Activated naive CD4-positive, alpha-beta T cell treated with anti-CD3 and anti-CD28 coated beads for 36 hours (primary cell): ENCODE measurements around the gene CNTN4. TPM values are rescaled to one million over a fixed set of nuclear protein-coding genes. Genes with fewer than 3 reads are reported as not detected.
"Not testable (repeated sequence)": the region's sequence is repeated elsewhere in the genome, so short reads cannot be mapped to it uniquely, and the experiment has no call there.

Source experiments
- CTCF ChIA-PET: fragments of 350-600 bp; sonication (Branson Sonifier 250); formaldehyde crosslinking; loops from one replicate; lab custom pipeline; 2021; ENCODE audit warnings: antibody characterized with exemption; lab: Charles Lee
- DNase-seq: peaks from one replicate; pipeline ENCODE4 v3.0.0-alpha.2; 2020
- H3K27ac Mint-ChIP-seq: one replicate; pipeline ENCODE4 v1.8.0; 2021; ENCODE audit warnings: mild to moderate bottlenecking, mixed read lengths
- H3K27me3 Mint-ChIP-seq: one replicate; pipeline ENCODE4 v1.8.0; 2021; ENCODE audit warnings: low read depth, mixed read lengths
- H3K36me3 Mint-ChIP-seq: one replicate; pipeline ENCODE4 v1.8.0; 2021; ENCODE audit warnings: low read depth, mixed read lengths
- H3K4me1 Mint-ChIP-seq: one replicate; pipeline ENCODE4 v1.8.0; 2021; ENCODE audit warnings: low read depth, mixed read lengths
- H3K4me3 Mint-ChIP-seq: one replicate; pipeline ENCODE4 v1.8.0; 2021; ENCODE audit warnings: mild to moderate bottlenecking, moderate library complexity, mixed read lengths
- H3K9me3 Mint-ChIP-seq: one replicate; pipeline ENCODE4 v1.8.0; 2021; ENCODE audit warnings: mixed read lengths
- intact Hi-C: fragments of 100-400 bp; cut with micrococcal nuclease; formaldehyde crosslinking; loops from one replicate; pipeline ENCODE4 v1.15.1; 2023
- total RNA-seq, 2 experiments: library from RNA; stranded (reverse); gene quantifications; one replicate each; pipeline ENCODE4 v1.2.3, GENCODE V29; 2021

Gene CNTN4
- total RNA-seq, 2 experiments from 2014 or later: not detected

GRCh38 chr3:2908693-2909351, 810.2 kb downstream of the CNTN4 start:
- H3K27me3 Mint-ChIP-seq: no peaks in the 10 kb centered on the region
- H3K9me3 Mint-ChIP-seq: no peaks in the 10 kb centered on the region
- H3K4me3 Mint-ChIP-seq: no peak overlapping the region
- intact Hi-C loops: no loop called here
- CTCF ChIA-PET: no interaction called here
- H3K36me3 Mint-ChIP-seq: no peaks in the 10 kb centered on the region
- DNase-seq: no peak
- H3K27ac Mint-ChIP-seq: no peak overlapping the region
- no peaks in the 10 kb centered on the region for H3K4me1 Mint-ChIP-seq

- DNase-seq: no peak
- Mint-ChIP-seq H3K4me1 (no peaks in the 10 kb centered on the region), H3K27ac (no peak overlapping the region), H3K27me3 (no peaks in the 10 kb centered on the region), H3K4me3 (no peak overlapping the region), H3K9me3 (peaks cover 3% of the 10 kb centered on the region), H3K36me3 (no peaks in the 10 kb centered on the region)
- intact Hi-C loops: no loop called here
- CTCF ChIA-PET: no interaction called here
Observed at GRCh38 chr3:2910997-2911396, 812.3 kb downstream of the CNTN4 start.

DNA sequence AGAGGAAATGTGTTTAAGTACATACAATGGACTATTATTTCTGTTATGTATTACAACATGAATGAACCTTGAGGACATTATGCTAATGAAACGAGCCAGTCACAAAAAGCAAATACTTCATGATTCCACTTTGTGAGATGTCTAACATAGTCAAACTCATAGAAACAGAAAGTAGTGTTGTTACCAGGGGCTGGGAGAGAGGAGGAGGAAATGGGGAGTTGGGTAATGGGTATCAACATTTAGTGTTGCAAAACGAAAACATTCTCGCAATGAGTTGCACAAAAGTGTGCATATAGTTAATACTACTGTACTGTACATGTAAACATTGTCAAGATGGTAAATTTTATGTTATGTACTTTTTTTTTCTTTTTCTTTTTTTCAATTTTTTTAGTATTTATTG, 817.2 kb downstream of the CNTN4 start:
- CTCF ChIA-PET: no interaction called here
- Mint-ChIP-seq H3K27ac (no peak overlapping the region), H3K4me3 (no peak overlapping the region), H3K4me1 (no peaks in the 10 kb centered on the region), H3K36me3 (no peaks in the 10 kb centered on the region), H3K27me3 (no peaks in the 10 kb centered on the region), H3K9me3 (peaks cover 3% of the 10 kb centered on the region)
- intact Hi-C loops: no loop called here
- DNase-seq: no peak

DNA sequence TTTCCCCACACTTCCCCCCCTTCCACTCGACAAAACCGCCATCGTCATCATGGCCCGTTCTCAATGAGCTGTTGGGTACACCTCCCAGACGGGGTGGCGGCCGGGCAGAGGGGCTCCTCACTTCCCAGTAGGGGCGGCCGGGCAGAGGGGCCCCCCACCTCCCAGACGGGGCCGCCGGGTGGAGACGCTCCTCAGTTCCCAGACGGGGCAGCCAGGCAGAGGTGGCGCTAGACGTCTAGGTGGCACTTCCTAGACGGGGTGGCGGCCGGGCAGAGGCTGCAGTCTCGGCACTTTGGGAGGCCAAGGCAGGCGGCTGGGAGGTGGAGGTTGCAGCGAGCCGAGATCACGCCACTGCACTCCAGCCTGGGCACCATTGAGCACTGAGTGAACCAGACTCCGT, 818.0 kb downstream of the CNTN4 start:
- H3K27ac Mint-ChIP-seq, intact Hi-C loops, H3K4me3 Mint-ChIP-seq, H3K36me3 Mint-ChIP-seq, DNase-seq, H3K4me1 Mint-ChIP-seq, H3K27me3 Mint-ChIP-seq, H3K9me3 Mint-ChIP-seq, CTCF ChIA-PET: not testable (repeated sequence)

- no peaks in the 10 kb centered on the region for H3K36me3 Mint-ChIP-seq
- no peak overlapping the region for H3K27ac Mint-ChIP-seq
- CTCF ChIA-PET: interaction anchor here (0.5 kb wide), 1 partner anchor 145 kb away, joined by 3 read pairs; no protein-coding TSS in a partner anchor
- DNase-seq: no peak
- H3K4me1 Mint-ChIP-seq: no peaks in the 10 kb centered on the region
- peaks cover 3% of the 10 kb centered on the region for H3K9me3 Mint-ChIP-seq
- no peak overlapping the region for H3K4me3 Mint-ChIP-seq
- intact Hi-C loops: loop anchor here (1.0 to 10.0 kb wide), 2 partner anchors 155 to 1835 kb away; no protein-coding TSS in a partner anchor
- no peaks in the 10 kb centered on the region for H3K27me3 Mint-ChIP-seq
Observed at GRCh38 chr3:2920103-2920502, 821.4 kb downstream of the CNTN4 start.

DNA sequence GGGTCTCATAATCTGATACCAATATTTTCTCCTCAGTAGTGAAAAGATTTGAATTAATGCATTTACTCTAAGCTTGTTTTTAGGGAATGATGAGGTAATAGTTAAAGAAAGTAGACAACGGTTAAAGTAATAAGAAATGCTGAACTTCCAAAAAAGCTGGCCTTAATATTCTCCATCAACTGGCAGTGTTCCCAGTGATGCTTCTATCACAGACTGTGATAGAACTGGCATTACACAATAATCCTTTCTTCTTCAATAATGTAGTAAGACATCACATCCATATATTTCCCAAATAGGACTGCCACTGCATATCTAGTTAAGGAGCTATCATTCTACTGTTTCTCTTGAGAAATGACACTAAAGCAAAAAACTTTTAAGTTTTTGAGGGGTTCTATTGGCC, 822.8 kb downstream of the CNTN4 start:
- no peaks in the 10 kb centered on the region for H3K27me3 Mint-ChIP-seq
- no peaks in the 10 kb centered on the region for H3K4me1 Mint-ChIP-seq
- intact Hi-C loops: loop anchor here (10.0 kb wide), 1 partner anchor 1837 kb away; no protein-coding TSS in a partner anchor
- no peaks in the 10 kb centered on the region for H3K9me3 Mint-ChIP-seq
- no peaks in the 10 kb centered on the region for H3K36me3 Mint-ChIP-seq
- H3K27ac Mint-ChIP-seq: no peak overlapping the region
- DNase-seq: no peak
- no peak overlapping the region for H3K4me3 Mint-ChIP-seq
- CTCF ChIA-PET: interaction anchor here (0.6 to 1.6 kb wide), 7 partner anchors 8 to 1359 kb away, joined by 3 to 6 read pairs (median 3); no protein-coding TSS in a partner anchor

GRCh38 chr3:2921903-2922302, 823.2 kb downstream of the CNTN4 start:
- no peaks in the 10 kb centered on the region for H3K9me3 Mint-ChIP-seq
- H3K4me1 Mint-ChIP-seq: no peaks in the 10 kb centered on the region
- H3K27me3 Mint-ChIP-seq: no peaks in the 10 kb centered on the region
- peak; percentile 10 for DNase-seq
- intact Hi-C loops: loop anchor here (10.0 kb wide), 1 partner anchor 1837 kb away; no protein-coding TSS in a partner anchor
- no peak overlapping the region for H3K27ac Mint-ChIP-seq
- H3K36me3 Mint-ChIP-seq: no peaks in the 10 kb centered on the region
- no peak overlapping the region for H3K4me3 Mint-ChIP-seq
- CTCF ChIA-PET: interaction anchor here (0.6 to 1.6 kb wide), 12 partner anchors 9 to 385 kb away, joined by 3 to 7 read pairs (median 3); no protein-coding TSS in a partner anchor

GRCh38 chr3:2923390-2923789, 824.7 kb downstream of the CNTN4 start:
- Mint-ChIP-seq H3K27me3 (no peaks in the 10 kb centered on the region), H3K9me3 (no peaks in the 10 kb centered on the region), H3K36me3 (no peaks in the 10 kb centered on the region), H3K4me1 (peaks cover 2% of the 10 kb centered on the region), H3K4me3 (no peak overlapping the region), H3K27ac (no peak overlapping the region)
- intact Hi-C loops: loop anchor here (10.0 kb wide), 1 partner anchor 1839 kb away; no protein-coding TSS in a partner anchor
- CTCF ChIA-PET: interaction anchor here (0.7 to 1.1 kb wide), 2 partner anchors 9 to 429 kb away, joined by 3 to 6 read pairs; no protein-coding TSS in a partner anchor
- DNase-seq: no peak

DNA sequence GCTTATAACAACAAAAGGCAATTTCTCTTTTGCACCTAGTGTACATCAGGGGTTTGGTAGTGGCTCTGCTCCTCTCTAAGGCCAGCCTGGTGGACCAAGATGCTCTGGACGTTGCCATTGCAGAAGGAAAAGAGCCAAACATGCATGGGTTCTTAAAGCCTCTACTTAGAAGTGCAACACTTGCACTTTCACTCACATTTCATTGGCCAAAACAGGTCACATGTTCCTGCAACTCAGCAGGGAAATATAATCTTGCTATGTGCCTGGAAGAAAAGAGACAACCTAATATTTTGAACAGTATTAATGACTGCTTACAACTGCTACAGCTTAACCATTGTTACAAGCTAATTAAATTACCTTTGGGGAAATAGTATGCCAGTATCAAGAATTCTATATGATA, 828.6 kb downstream of the CNTN4 start:
- Mint-ChIP-seq H3K36me3 (no peaks in the 10 kb centered on the region), H3K27ac (no peak overlapping the region), H3K9me3 (no peaks in the 10 kb centered on the region), H3K27me3 (peaks cover 2% of the 10 kb centered on the region), H3K4me1 (peaks cover 2% of the 10 kb centered on the region), H3K4me3 (no peak overlapping the region)
- no peak for DNase-seq
- CTCF ChIA-PET: no interaction called here
- intact Hi-C loops: loop anchor here (10.0 kb wide), 1 partner anchor 1842 kb away; no protein-coding TSS in a partner anchor

DNA sequence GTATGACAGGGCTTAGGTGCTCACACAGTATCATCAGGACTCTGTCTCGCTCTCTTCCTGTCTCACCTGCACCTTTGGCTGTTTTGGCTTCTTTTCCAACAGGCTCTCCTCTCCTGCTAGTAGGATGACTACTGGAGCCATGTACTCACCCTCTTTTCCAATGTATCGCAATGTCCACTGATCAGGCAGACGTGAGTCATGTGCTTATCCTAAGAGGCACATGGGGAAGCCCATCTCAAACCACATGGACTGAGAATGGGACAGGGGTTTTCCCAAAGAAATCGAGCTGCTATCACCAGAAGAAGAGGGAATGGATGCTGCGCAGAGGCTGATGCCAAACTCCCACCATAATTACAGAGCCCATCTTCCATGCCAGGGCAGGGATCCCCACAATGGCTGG, 830.9 kb downstream of the CNTN4 start:
- H3K36me3 Mint-ChIP-seq: no peaks in the 10 kb centered on the region
- H3K27me3 Mint-ChIP-seq: peaks cover 2% of the 10 kb centered on the region
- CTCF ChIA-PET: no interaction called here
- intact Hi-C loops: loop anchor here (2.0 to 10.0 kb wide), 2 partner anchors 249 to 1845 kb away; partner anchors contain the start of gene CRBN
- H3K27ac Mint-ChIP-seq: no peak overlapping the region
- no peak for DNase-seq
- no peaks in the 10 kb centered on the region for H3K9me3 Mint-ChIP-seq
- no peak overlapping the region for H3K4me3 Mint-ChIP-seq
- H3K4me1 Mint-ChIP-seq: peaks cover 2% of the 10 kb centered on the region

DNA sequence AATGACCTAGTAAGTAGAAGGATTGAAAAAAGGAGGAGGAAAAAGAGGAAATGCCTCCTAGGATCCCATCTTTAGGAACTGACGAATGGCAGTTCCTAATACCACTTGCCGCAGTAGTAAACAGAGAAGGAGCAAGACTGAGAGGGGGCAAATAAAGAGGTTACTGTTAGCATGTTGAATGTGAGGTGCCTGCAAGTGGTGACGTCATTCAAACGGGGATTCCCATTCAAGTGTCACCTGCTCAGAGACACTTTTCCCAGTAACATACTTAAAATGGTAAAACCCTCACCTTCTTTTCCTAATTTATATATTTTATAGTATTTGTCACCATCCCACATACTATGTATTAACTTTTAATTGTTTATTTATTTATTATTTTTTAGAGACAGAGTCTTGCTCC, 832.6 kb downstream of the CNTN4 start:
- no peak for DNase-seq
- intact Hi-C loops: no loop called here
- H3K4me1 Mint-ChIP-seq: peaks cover 2% of the 10 kb centered on the region
- H3K27me3 Mint-ChIP-seq: peaks cover 2% of the 10 kb centered on the region
- CTCF ChIA-PET: interaction anchor here (1.0 kb wide), 1 partner anchor 8 kb away, joined by 3 read pairs; no protein-coding TSS in a partner anchor
- no peaks in the 10 kb centered on the region for H3K9me3 Mint-ChIP-seq
- H3K36me3 Mint-ChIP-seq: no peaks in the 10 kb centered on the region
- H3K27ac Mint-ChIP-seq: no peak overlapping the region
- H3K4me3 Mint-ChIP-seq: no peak overlapping the region

DNA sequence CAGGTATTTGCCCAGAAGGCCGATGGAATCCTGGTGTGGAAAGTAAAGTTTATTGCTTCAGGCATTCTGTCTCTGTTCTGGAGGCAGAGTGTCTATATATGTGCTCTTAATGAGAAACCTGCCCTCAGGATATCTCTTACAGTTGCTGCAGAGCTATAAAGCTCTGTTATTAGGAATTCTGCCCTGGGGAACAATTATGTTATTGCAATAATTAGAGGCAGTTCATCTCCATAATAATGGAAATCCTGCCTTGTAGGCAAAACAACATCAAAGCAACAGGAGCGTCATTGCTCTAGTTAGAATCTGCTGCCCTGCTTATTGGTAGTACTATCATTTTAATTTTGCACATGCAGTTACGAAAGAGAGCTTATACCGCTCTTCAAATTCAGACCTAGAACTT, 835.9 kb downstream of the CNTN4 start:
- CTCF ChIA-PET: no interaction called here
- intact Hi-C loops: no loop called here

GRCh38 chr3:2937055-2937454, 838.4 kb downstream of the CNTN4 start:
- Mint-ChIP-seq H3K27ac (no peak overlapping the region), H3K9me3 (no peaks in the 10 kb centered on the region), H3K27me3 (peaks cover 6% of the 10 kb centered on the region), H3K4me3 (no peak overlapping the region), H3K4me1 (no peaks in the 10 kb centered on the region), H3K36me3 (no peaks in the 10 kb centered on the region)
- intact Hi-C loops: no loop called here
- DNase-seq: no peak
- CTCF ChIA-PET: no interaction called here

More for the DNA sequence above, 835.9 kb downstream of the CNTN4 start:
- Mint-ChIP-seq H3K9me3 (no peaks in the 10 kb centered on the region), H3K4me1 (no peaks in the 10 kb centered on the region), H3K4me3 (no peak overlapping the region), H3K36me3 (no peaks in the 10 kb centered on the region), H3K27ac (no peak overlapping the region), H3K27me3 (peaks cover 5% of the 10 kb centered on the region)
- DNase-seq: no peak
